NCI-H1048 (cell line): Measurements from ENCODE around the gene SMYD2.

ENCODE experiments used
- DNase-seq: peaks from one replicate; lab custom pipeline; 2025; lab: John Stamatoyannopoulos, UW

Gene SMYD2

DNA sequence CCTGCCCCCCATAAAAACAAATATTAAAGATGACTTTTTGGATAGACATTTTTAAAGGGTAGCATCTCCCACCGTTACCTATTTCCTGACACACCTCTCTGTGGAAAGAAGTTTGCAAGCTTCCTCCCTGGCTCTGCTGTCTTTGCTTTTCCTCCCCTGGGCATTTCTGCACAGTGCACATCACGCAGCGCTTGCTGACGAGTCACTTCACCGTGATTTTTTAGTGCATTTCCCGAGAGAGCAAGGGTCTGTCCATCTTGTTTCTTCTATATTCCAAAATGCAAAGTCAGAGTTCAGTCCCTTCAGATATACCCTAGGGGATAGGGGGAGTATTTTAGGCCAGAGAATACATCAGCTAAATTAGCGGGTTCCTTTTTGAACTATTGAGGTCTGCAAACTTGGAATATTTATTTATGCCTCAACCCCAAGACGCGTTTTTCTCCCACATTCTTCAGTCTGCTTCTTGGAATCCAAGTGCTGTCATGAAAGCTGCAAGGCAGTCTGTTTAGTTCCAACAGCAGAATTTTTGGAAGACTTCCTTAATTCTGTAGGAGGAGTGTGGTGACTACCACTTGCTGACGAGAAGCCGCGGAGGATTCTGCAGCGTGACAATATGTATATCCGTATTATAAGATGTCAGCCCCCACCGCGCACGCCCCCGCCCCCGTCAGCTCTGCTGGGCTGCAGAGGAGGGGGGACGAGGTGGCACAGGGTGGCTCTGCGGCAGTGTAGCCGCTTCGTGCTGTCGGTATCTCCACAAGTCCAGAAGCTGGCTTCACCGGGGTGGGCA is 22.4 kb downstream of the SMYD2 start:
- DNase-seq: no peak

GRCh38 chr1:214305164-214305751 is 24.3 kb downstream of the SMYD2 start:
- no peak for DNase-seq

DNA sequence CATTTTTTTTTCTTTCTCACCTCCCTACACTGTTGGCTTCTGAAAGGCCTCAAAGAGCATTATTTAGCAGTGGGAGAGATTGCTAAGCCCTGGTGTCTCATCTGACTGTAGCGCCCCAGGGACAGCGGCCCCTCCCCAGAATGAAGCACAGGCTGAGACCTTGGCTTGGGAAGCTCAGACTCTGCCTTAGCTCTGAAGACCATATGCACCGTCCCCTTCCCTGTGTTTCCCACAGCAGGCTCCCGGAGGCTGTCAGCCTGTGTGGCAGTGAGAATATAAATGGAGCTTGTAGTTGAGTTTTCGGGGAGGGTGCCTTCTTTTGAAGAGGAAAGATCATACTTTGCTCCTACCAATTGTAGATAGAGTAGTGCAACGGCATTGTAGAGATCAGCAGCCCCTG is 25.3 kb downstream of the SMYD2 start:
- no peak for DNase-seq

GRCh38 chr1:214310010-214310409 is 29.1 kb downstream of the SMYD2 start:
- no peak for DNase-seq

DNA sequence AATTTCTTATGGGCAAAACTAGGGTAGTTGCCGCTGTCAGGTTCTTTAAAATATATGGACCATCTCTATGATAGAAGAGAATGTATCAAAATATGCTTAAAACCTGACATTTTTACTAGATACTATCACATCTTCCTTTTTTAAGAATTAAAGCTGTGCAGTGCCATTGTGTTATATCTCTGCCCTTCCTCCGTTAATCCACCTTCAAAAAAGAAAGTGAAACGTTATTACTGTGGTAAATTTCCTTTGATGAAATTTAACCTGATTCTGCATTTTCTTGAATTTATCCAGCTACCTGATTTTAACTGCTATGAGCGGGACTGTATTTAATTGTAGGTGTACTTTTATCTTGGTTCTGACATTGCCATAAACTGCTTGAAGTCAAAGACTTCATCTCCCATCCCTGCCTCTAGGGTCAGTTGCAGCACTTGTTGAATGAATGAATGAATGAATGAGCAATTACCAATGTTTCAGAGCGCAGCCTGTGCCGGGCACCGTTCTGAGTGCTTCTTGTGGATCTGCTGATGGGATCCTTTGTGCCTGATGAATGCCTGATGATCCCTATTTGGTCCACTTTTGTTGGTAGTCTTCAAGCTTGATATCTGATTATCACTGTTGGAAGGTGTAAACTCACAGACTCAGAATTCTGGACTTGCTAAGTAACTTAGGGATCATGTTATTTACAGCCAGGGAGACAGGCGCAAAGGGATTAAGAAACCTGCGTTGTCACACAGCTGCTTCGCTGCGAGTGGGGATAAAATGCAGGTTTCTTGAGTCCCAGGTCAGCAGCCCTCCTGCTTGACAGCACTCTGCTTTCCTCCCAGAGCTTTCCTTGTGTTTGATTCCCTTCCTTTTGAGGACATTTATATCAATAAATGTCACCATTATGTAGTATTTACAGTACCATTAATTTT is 30.1 kb downstream of the SMYD2 start:
- DNase-seq: no peak

- DNase-seq: no peak
Measured at GRCh38 chr1:214312530-214313051, 31.6 kb downstream of the SMYD2 start.

DNA sequence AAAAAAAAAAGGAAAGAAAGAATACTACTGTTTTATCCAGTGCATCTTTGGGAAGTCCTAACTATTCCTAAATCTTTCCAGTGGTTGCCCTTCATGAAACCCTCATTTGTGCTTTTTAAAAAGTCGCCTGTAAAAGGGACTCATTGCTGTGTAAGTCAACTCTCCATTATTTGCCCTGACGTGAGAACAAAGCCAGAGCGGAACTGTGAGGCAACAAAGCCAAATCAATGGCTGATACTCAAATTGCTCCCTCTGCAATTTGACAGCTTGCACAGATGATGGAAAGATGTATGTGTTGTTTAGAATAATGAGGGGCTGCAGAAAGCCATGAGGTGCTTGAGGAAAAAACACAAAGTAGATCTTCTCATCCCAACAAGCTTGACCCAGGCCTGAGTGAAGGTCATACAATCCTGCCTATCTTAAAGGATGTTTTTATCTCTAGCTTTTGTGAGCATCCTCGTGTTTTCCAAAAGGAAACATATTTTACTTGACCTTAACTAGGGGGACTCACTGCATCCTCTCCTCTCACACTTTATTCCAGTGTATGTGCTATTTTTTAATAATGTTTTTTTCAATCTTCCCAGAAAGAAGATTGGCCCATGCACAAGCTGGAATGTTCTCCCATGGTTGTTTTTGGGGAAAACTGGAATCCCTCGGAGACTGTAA is 33.4 kb downstream of the SMYD2 start:
- DNase-seq: no peak

GRCh38 chr1:214316593-214316992 is 35.6 kb downstream of the SMYD2 start:
- no peak for DNase-seq

DNA sequence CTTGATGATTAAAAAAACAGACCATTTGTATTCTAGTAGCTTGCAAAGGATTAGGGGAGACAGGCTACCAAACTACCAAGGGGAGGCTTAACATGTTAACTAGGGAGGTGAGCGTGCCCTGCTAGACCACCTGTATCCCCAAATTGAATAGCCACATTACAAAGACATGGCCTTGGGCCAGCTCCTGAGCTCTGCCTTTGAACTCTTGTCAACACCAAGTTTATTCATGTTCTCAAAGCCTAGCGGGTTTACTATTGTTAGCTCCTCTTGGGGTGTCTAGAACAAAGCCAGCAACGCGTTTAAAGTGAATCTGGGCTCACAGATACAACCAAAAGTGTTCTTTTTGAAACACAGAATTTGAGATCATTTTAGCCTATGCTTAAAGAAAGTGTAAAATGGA is 36.3 kb downstream of the SMYD2 start:
- DNase-seq: no peak

DNA sequence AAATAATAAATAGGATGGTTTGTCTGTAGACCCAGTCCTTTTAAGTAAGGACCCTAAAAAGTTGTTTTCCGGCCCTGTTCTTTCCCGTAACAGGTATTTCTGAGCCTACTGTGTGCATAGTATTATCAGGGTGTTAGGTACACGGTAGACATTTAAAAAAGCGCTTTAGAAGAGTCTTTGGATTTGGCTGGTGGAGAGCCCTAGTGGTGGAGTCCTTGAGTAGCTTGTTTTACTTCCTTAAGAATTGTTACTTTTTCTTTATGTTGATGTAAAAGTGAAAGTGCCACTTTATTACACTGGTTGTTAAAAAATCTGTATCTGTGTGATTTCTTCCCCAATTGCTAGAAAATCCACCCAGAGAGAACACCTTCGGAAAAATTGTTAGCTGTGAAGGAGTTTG is 36.8 kb downstream of the SMYD2 start:
- DNase-seq: no peak

DNA sequence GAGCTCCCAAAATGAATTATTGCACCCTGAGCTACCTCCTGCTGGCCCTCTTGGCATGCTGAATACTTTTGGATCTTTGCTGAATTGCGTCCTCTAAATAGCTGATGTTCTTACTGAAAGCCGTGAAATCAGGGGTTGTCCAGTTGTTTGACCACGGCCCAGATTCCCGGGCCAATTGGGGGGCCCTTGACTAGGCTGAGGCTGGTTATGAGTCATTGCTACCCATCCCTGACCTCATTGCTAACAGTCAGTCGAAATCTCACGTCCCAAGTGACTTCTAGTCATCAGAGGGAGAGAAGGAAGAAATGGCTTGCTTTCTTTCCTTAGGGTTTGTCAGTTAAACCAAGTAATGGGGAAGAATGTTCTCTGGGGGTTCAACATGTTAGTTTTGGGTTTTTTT is 37.4 kb downstream of the SMYD2 start:
- no peak for DNase-seq

GRCh38 chr1:214318956-214319736 is 38.2 kb downstream of the SMYD2 start:
- DNase-seq: no peak

GRCh38 chr1:214319938-214320337 is 39.0 kb downstream of the SMYD2 start:
- DNase-seq: no peak

DNA sequence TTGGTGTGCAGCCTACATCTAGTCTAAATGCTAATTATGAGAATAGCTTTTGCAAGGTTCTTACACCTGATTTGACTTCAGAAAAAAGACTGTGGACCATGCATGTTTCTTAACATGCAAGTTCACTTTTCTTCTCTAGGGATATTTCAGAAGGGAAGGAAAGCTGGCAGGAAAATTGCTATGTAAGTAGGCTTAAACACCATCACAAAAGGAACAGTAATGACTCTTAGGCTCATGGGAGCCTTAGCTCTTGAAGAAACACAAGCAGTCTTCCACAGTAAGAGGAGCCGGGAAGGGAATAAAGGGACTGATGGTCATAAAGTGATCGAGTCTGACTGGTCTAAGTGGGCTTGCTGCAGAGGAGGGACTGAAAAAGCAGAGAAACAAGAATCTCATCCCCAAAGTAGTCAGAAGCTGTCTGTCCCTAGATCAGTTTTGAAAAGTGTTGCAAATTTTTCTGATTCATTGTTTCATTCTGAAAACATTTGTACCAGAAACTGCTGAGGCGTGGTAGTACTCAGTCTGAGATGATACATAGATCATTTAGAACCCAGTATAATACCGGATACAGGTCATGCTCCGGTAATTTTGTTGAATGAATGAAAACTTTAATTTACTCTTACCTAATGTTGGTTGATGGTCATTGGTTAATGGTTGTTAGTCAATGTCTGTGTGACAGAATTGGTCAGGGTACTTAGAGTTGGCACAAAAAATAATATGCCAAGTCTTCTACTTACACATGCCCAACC is 40.9 kb downstream of the SMYD2 start:
- no peak for DNase-seq

DNA sequence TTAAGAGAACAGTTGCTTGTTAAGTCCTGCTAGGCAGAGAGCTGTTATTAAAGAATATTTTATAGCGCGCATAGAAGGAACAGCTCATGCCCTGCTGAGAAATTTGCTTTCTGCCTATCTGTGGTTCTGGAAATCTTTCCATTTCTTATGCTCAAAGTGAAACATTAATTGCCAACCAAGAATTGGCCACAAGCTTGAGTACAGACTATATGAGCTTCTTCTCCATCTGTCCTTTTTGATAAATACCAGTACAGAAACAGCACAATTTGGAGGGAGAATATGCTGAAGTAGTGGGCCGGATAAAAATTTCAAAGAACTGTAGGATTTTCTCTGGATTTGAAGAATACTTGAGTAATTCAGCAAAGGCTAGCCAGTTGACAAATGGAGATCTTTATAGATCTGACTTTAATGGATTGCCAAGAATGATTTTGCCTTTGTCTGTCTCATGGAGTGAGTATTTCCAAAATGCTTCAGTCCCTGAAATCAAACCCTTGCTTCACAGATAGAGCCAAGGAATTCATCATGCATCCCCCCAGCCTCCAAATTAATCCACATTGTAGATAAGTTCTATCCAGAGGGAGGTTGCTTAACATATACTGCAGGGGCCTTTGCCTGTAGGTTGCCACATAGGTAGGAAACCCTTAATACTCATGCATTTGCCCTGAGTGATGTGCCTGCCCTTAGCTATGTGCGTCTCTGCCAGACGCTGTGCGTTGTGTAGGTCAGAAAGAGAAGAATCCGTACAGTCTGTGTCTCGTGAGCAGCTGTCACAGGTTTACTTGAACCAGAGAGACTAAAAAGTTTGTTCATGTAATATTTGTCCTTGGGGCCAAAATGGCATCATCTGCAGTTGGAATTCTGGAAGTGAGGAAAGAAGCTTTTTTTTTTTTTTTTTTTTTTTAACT is 44.2 kb downstream of the SMYD2 start:
- DNase-seq: no peak

DNA sequence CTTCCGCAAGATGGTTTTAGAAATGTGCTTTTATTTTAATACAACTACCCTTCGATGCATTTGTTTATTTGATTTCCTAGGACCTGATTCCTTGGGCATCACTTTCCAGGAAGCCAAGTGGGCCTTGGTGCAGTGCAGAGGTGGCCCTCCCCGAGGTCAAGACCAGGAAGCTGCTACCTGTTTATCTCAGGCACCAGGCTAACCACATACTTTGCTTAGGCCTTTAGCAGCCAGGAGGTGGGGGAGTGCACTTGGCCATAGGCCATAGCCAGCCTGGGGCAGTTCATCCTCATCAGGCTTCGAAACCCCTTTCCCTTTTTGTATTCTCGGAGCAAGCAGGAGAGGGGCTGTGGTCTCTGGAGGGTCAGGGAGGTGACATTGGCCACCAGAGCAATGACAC is 45.4 kb downstream of the SMYD2 start:
- DNase-seq: no peak

GRCh38 chr1:214327514-214327913 is 46.6 kb downstream of the SMYD2 start:
- DNase-seq: no peak

GRCh38 chr1:214328770-214329469 is 48.0 kb downstream of the SMYD2 start:
- peak; percentile 71 for DNase-seq
